ENCODE data around the gene CCNI. TPM values are rescaled to one million over a fixed set of nuclear protein-coding genes. Genes with fewer than 3 reads are reported as not detected.
"Not testable (repeated sequence)": the region's sequence is repeated elsewhere in the genome, so short reads cannot be mapped to it uniquely, and the experiment has no call there.

Gene CCNI
- total and polyA plus RNA-seq, 2 donors from 2014 or later, result 172 to 314 TPM

DNA sequence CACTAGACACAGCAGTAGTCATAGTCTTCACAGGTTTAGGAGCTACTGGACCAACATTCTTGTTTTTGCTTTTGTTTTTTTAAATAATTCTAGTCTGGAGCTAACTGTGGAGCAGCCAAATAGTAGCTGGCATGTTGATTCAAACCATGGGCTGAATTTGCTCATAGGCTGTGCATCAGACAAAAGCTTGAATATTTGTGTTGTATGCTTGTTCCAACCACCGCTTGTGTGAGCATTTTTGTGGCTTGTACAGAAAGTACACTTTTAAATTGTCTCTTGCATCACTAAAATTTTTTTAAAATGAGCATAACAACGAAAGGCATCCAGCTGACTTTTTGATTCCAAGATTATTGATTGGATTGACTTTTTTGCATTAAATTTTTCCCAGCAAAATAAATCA lies 39.6 kb downstream of the CCNI start:
- TF ChIP-seq, protein P1, sequence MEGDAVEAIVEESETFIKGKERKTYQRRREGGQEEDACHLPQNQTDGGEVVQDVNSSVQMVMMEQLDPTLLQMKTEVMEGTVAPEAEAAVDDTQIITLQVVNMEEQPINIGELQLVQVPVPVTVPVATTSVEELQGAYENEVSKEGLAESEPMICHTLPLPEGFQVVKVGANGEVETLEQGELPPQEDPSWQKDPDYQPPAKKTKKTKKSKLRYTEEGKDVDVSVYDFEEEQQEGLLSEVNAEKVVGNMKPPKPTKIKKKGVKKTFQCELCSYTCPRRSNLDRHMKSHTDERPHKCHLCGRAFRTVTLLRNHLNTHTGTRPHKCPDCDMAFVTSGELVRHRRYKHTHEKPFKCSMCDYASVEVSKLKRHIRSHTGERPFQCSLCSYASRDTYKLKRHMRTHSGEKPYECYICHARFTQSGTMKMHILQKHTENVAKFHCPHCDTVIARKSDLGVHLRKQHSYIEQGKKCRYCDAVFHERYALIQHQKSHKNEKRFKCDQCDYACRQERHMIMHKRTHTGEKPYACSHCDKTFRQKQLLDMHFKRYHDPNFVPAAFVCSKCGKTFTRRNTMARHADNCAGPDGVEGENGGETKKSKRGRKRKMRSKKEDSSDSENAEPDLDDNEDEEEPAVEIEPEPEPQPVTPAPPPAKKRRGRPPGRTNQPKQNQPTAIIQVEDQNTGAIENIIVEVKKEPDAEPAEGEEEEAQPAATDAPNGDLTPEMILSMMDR (IDR thresholded peaks at IDR 0.05; ENCODE audit: borderline replicate concordance, extremely low read depth, insufficient read depth), result no peak
- DNase-seq, result no peak
- Histone ChIP-seq H3K4me1 (ENCODE audit: control insufficient read depth in 2 of 3, insufficient read depth in 2 of 3, low read depth in 1 of 3, low read length in 3 of 3) (peaks cover 0 to 3% (median 0%) of the 10 kb centered on the region in 3 donors), H3K36me3 (ENCODE audit: control insufficient read depth in 2 of 3, insufficient read depth in 3 of 3, low read length in 3 of 3) (peaks cover 18 to 23% (median 22%) of the 10 kb centered on the region in 3 donors), H3K27ac (ENCODE audit: low read depth in 2 of 2, low read length in 2 of 2) (no peak overlapping the region), H3K9me3 (ENCODE audit: control insufficient read depth in 2 of 3, insufficient read depth in 1 of 3, low read length in 3 of 3) (no peaks in the 10 kb centered on the region), H3K27me3 (ENCODE audit: control insufficient read depth, insufficient read depth, low read length) (no peaks in the 10 kb centered on the region), H3K4me3 (ENCODE audit: low read length in 3 of 3) (no peak overlapping the region), H3K9ac (ENCODE audit: low read length in 3 of 3) (no peak overlapping the region)
- intact Hi-C loops (cut with DNase I), result no loop called here
- FAIRE-seq, result no peak

DNA sequence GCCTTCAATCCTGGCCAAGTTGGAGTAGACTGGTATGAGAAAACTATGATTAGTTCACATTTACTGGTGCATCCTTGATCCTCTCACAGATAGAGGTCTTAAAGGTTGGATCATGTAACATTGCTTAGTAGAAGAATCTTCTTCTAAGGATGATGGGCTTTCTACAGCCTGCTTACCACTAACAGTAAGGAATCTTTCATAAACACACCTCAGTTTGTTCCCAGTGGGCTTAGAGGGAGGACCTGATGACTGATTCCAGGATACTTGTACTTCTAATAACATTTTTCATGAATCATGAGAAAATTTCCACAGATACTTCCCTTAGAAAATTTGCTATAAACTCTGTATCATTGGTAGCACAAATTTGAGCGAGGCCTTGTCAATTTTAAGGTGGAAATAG lies 40.6 kb downstream of the CCNI start:
- intact Hi-C loops (cut with DNase I), result no loop called here
- FAIRE-seq, result no peak

DNA sequence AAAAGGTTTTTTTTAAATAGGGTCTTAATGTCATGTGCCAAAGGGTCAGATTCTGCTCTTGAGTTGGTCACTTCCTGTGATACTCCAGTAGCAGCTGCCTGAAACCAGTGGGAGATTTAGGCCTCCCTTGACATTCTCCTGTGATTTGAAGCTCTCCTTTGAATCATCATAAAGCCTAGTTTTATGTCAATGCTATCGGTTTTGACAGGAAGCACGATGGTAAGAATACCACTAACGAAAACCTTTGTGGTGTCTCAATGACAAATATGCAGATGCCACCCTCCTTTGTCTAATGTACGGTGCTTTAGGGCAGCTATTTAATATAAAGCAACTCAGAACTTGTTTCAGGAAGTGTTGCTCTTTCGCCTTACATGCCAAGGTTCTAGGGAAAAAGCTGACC lies 44.2 kb downstream of the CCNI start:
- Histone ChIP-seq H3K36me3 (ENCODE audit: control insufficient read depth in 2 of 3, insufficient read depth in 3 of 3, low read length in 3 of 3) (peaks cover 23 to 38% (median 26%) of the 10 kb centered on the region in 3 donors), H3K27ac (ENCODE audit: low read depth in 2 of 2, low read length in 2 of 2) (no peak overlapping the region), H3K9me3 (ENCODE audit: control insufficient read depth in 2 of 3, insufficient read depth in 1 of 3, low read length in 3 of 3) (no peaks in the 10 kb centered on the region), H3K27me3 (ENCODE audit: control insufficient read depth, insufficient read depth, low read length) (no peaks in the 10 kb centered on the region), H3K4me3 (ENCODE audit: low read length in 3 of 3) (no peak overlapping the region), H3K4me1 (ENCODE audit: control insufficient read depth in 2 of 3, insufficient read depth in 2 of 3, low read depth in 1 of 3, low read length in 3 of 3) (peaks cover 0 to 3% (median 0%) of the 10 kb centered on the region in 3 donors), H3K9ac (ENCODE audit: low read length in 3 of 3) (no peak overlapping the region)
- FAIRE-seq (no peak), DNase-seq (no peak)
- intact Hi-C loops (cut with DNase I), result no loop called here
- TF ChIP-seq, protein P1 (IDR thresholded peaks at IDR 0.05; ENCODE audit: borderline replicate concordance, extremely low read depth, insufficient read depth), result no peak

More for the DNA sequence above, 40.6 kb downstream of the CCNI start:
- Histone ChIP-seq H3K9ac (ENCODE audit: low read length in 3 of 3) (no peak overlapping the region), H3K36me3 (ENCODE audit: control insufficient read depth in 2 of 3, insufficient read depth in 3 of 3, low read length in 3 of 3) (peaks cover 19 to 31% (median 24%) of the 10 kb centered on the region in 3 donors), H3K27ac (ENCODE audit: low read depth in 2 of 2, low read length in 2 of 2) (no peak overlapping the region), H3K9me3 (ENCODE audit: control insufficient read depth in 2 of 3, insufficient read depth in 1 of 3, low read length in 3 of 3) (no peaks in the 10 kb centered on the region), H3K4me1 (ENCODE audit: control insufficient read depth in 2 of 3, insufficient read depth in 2 of 3, low read depth in 1 of 3, low read length in 3 of 3) (peaks cover 0 to 3% (median 0%) of the 10 kb centered on the region in 3 donors), H3K27me3 (ENCODE audit: control insufficient read depth, insufficient read depth, low read length) (no peaks in the 10 kb centered on the region), H3K4me3 (ENCODE audit: low read length in 3 of 3) (no peak overlapping the region)
- TF ChIP-seq, protein P1 (IDR thresholded peaks at IDR 0.05; ENCODE audit: borderline replicate concordance, extremely low read depth, insufficient read depth), result no peak
- no peak for DNase-seq

DNA sequence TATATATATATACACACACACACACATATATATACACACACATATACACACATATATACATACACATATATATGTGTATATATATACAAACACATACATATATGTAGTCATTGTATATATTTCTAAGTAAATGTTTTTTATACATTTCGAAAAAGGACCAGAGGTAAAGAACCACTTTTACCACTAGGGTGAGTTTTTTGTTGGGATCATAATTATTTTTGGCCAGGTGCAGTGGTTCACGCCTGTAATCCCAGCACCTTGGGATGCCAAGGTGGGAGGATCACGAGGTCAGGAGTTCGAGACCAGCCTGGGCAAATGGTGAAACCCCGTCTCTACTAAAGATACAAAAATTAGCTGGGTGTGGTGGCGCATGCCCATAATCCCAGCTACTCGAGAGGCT lies 46.0 kb downstream of the CCNI start:
- not testable (repeated sequence) for H3K27ac ChIP-seq (ENCODE audit: low read depth in 2 of 2, low read length in 2 of 2)

More for the DNA sequence above, 46.0 kb downstream of the CCNI start:
- DNase-seq; H3K27me3 ChIP-seq (ENCODE audit: control insufficient read depth, insufficient read depth, low read length); intact Hi-C loops (cut with DNase I); H3K9me3 ChIP-seq (ENCODE audit: control insufficient read depth in 2 of 3, insufficient read depth in 1 of 3, low read length in 3 of 3); H3K4me3 ChIP-seq (ENCODE audit: low read length in 3 of 3); H3K4me1 ChIP-seq (ENCODE audit: control insufficient read depth in 2 of 3, insufficient read depth in 2 of 3, low read depth in 1 of 3, low read length in 3 of 3); H3K9ac ChIP-seq (ENCODE audit: low read length in 3 of 3): not testable (repeated sequence)
- peak; percentile 13 for FAIRE-seq
- peaks cover 20 to 34% (median 22%) of the 10 kb centered on the region in 3 donors for H3K36me3 ChIP-seq (ENCODE audit: control insufficient read depth in 2 of 3, insufficient read depth in 3 of 3, low read length in 3 of 3)
